Suppressor macrophage (primary cell): ENCODE results near the gene ESPNL.

Source experiments
- DNase-seq, 4 experiments: peaks; one replicate each; pipeline ENCODE4 v3.0.0-alpha.2; 2020 to 2022

The ESPNL gene

GRCh38 chr2:238130696-238131628 lies 30.8 kb downstream of the ESPNL start:
- no peak for DNase-seq

- DNase-seq: no peak
Measured at GRCh38 chr2:238131761-238132462, 31.8 kb downstream of the ESPNL start.

GRCh38 chr2:238132463-238133450 lies 32.6 kb downstream of the ESPNL start:
- no peak for DNase-seq

- no peak for DNase-seq
Measured at GRCh38 chr2:238133499-238134392, 33.6 kb downstream of the ESPNL start.

GRCh38 chr2:238134393-238134785 lies 34.2 kb downstream of the ESPNL start:
- DNase-seq: no peak

- no peak for DNase-seq
Measured at GRCh38 chr2:238135601-238136150, 35.5 kb downstream of the ESPNL start.

GRCh38 chr2:238136820-238137537 lies 36.8 kb downstream of the ESPNL start:
- peak; percentile 54 to 85 (median 78) for DNase-seq

GRCh38 chr2:238137885-238138284 lies 37.7 kb downstream of the ESPNL start:
- no peak for DNase-seq

GRCh38 chr2:238138331-238139195 lies 38.4 kb downstream of the ESPNL start, which contains the start of gene KLHL30:
Gene KLHL30 (plus strand): TSS chr2:238138668. CDS start chr2:238140755, 2,087 bp downstream.
- no peak for DNase-seq

- DNase-seq: peak in 3 of 4 experiments; percentile 11 to 42 (median 29)
Measured at GRCh38 chr2:238139196-238140039, 39.3 kb downstream of the ESPNL start.

- no peak for DNase-seq
Measured at GRCh38 chr2:238140040-238140439, 39.9 kb downstream of the ESPNL start.

GRCh38 chr2:238140721-238141540 lies 40.8 kb downstream of the ESPNL start:
- no peak for DNase-seq

- peak; percentile 68 to 84 (median 68) for DNase-seq
Measured at GRCh38 chr2:238141541-238142318, 41.6 kb downstream of the ESPNL start.

GRCh38 chr2:238142382-238143205 lies 42.5 kb downstream of the ESPNL start:
- DNase-seq: no peak

GRCh38 chr2:238143239-238143951 lies 43.3 kb downstream of the ESPNL start:
- DNase-seq: peak in 3 of 4 experiments; percentile 10 to 28 (median 25)
